Ectodermal cell (in vitro differentiated cells): ENCODE data around the gene RPTOR.

Experiments used
- H3K27ac ChIP-seq: 2 replicates; pipeline ENCODE4 v1.7.0; 2013; ENCODE audit warnings: mild to moderate bottlenecking, low read depth, low read length; ENCODE audit not compliant: insufficient read depth, poor library complexity, severe bottlenecking
- H3K27me3 ChIP-seq: 2 replicates; pipeline ENCODE4 v1.7.0; 2013; ENCODE audit warnings: mild to moderate bottlenecking, low read length; ENCODE audit not compliant: insufficient read depth, control insufficient read depth, poor library complexity, severe bottlenecking
- H3K36me3 ChIP-seq: one replicate; pipeline ENCODE4 v1.7.0; 2013; ENCODE audit warnings: low read length; ENCODE audit not compliant: control insufficient read depth, insufficient read depth
- H3K4me1 ChIP-seq: one replicate; pipeline ENCODE4 v1.7.0; 2013; ENCODE audit warnings: low read length; ENCODE audit not compliant: control insufficient read depth, insufficient read depth
- H3K4me3 ChIP-seq: 2 replicates; pipeline ENCODE4 v1.7.0; 2013; ENCODE audit warnings: low read depth, low read length, control low read depth; ENCODE audit not compliant: insufficient read depth
- H3K9me3 ChIP-seq: 2 replicates; pipeline ENCODE4 v1.7.0; 2013; ENCODE audit warnings: mild to moderate bottlenecking, low read length, moderate library complexity; ENCODE audit not compliant: control insufficient read depth
- WGBS, 2 experiments: methylation state at CpG; one replicate each; pipeline ENCODE4 v1.1.7; 2013; ENCODE audit warnings: missing lambda C conversion rate in 2 of 2; 5-methylcytosine and 5-hydroxymethylcytosine counted together

RPTOR gene

DNA sequence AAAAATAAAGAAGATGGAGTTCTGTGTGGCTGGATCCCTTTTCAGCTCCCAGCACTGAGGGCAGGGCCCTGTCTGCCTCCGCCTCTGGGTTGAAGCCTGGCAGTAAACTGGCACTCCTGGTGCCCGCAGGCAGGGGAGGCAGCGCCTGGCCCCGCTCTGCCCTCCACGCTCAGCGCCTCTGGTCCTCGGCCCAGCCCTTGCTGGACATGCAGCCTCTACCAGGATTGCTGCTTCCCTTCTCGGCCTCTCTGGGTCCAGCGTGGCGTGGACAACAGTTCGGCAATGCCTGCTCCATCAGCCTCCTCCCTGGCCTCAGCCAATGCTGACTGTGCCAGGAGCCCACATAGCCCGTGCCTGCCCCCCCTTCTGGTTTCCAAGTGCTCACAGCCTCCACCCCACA lies 362.6 kb downstream of the RPTOR start:
- Histone ChIP-seq H3K27me3 (no peaks in the 10 kb centered on the region), H3K27ac (no peak overlapping the region), H3K9me3 (no peaks in the 10 kb centered on the region), H3K4me1 (peaks cover 10% of the 10 kb centered on the region), H3K4me3 (no peak overlapping the region), H3K36me3 (peaks cover 2% of the 10 kb centered on the region)
- WGBS, 2 experiments = 95 to 97% methylated on average over 12 of the region's 12 CpGs

DNA sequence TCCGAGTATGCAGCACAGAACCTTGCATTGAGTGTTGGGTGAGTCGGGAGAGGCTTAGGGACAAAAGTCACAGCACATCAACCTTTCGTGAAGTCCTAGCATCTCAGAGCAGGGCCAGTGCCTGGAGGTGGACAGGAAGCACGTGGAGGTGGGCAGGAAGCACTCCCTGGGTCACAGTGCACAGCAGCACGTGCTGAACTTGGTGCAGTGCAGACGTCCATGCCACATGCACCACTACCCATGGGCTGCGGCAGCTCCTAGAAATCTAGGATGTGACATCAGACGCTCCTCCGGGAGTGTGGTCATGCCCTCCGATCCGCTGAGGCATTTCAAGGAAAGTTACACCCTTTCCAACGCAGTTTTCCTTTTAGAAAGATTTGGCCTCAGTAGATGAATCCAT lies 363.6 kb downstream of the RPTOR start:
- no peak overlapping the region for H3K4me3 ChIP-seq
- H3K4me1 ChIP-seq = peaks cover 10% of the 10 kb centered on the region
- no peak overlapping the region for H3K27ac ChIP-seq
- no peaks in the 10 kb centered on the region for H3K9me3 ChIP-seq
- 93 to 96% methylated on average over 12 of the region's 12 CpGs for WGBS, 2 experiments
- no peaks in the 10 kb centered on the region for H3K27me3 ChIP-seq
- peaks cover 2% of the 10 kb centered on the region for H3K36me3 ChIP-seq

- H3K9me3 ChIP-seq = peaks cover 1% of the 10 kb centered on the region
- no peaks in the 10 kb centered on the region for H3K27me3 ChIP-seq
- 94 to 97% methylated on average over 13 of the region's 13 CpGs for WGBS, 2 experiments
- H3K4me3 ChIP-seq = no peak overlapping the region
- H3K27ac ChIP-seq = no peak overlapping the region
- peaks cover 10% of the 10 kb centered on the region for H3K4me1 ChIP-seq
- H3K36me3 ChIP-seq = peaks cover 4% of the 10 kb centered on the region
Measured at GRCh38 chr17:80908776-80909175, 364.1 kb downstream of the RPTOR start.

GRCh38 chr17:80909635-80910034 lies 365.0 kb downstream of the RPTOR start:
- H3K27ac ChIP-seq = no peak overlapping the region
- peaks cover 2% of the 10 kb centered on the region for H3K4me1 ChIP-seq
- H3K36me3 ChIP-seq = peaks cover 10% of the 10 kb centered on the region
- H3K4me3 ChIP-seq = no peak overlapping the region
- no peaks in the 10 kb centered on the region for H3K27me3 ChIP-seq
- WGBS, 2 experiments = 72 to 75% methylated on average over 2 of the region's 2 CpGs
- peaks cover 3% of the 10 kb centered on the region for H3K9me3 ChIP-seq

- no peak overlapping the region for H3K4me3 ChIP-seq
- peaks cover 10% of the 10 kb centered on the region for H3K36me3 ChIP-seq
- H3K9me3 ChIP-seq = peaks cover 3% of the 10 kb centered on the region
- 88 to 93% methylated on average over 5 of the region's 5 CpGs for WGBS, 2 experiments
- H3K27me3 ChIP-seq = no peaks in the 10 kb centered on the region
- H3K27ac ChIP-seq = no peak overlapping the region
- H3K4me1 ChIP-seq = no peaks in the 10 kb centered on the region
Measured at GRCh38 chr17:80910043-80910442, 365.4 kb downstream of the RPTOR start.

GRCh38 chr17:80912476-80912875 lies 367.8 kb downstream of the RPTOR start:
- WGBS, 2 experiments = 96% methylated on average over 15 of the region's 15 CpGs
- no peaks in the 10 kb centered on the region for H3K4me1 ChIP-seq
- no peak overlapping the region for H3K4me3 ChIP-seq
- no peak overlapping the region for H3K27ac ChIP-seq
- no peaks in the 10 kb centered on the region for H3K27me3 ChIP-seq
- H3K36me3 ChIP-seq = peaks cover 10% of the 10 kb centered on the region
- peaks cover 3% of the 10 kb centered on the region for H3K9me3 ChIP-seq

DNA sequence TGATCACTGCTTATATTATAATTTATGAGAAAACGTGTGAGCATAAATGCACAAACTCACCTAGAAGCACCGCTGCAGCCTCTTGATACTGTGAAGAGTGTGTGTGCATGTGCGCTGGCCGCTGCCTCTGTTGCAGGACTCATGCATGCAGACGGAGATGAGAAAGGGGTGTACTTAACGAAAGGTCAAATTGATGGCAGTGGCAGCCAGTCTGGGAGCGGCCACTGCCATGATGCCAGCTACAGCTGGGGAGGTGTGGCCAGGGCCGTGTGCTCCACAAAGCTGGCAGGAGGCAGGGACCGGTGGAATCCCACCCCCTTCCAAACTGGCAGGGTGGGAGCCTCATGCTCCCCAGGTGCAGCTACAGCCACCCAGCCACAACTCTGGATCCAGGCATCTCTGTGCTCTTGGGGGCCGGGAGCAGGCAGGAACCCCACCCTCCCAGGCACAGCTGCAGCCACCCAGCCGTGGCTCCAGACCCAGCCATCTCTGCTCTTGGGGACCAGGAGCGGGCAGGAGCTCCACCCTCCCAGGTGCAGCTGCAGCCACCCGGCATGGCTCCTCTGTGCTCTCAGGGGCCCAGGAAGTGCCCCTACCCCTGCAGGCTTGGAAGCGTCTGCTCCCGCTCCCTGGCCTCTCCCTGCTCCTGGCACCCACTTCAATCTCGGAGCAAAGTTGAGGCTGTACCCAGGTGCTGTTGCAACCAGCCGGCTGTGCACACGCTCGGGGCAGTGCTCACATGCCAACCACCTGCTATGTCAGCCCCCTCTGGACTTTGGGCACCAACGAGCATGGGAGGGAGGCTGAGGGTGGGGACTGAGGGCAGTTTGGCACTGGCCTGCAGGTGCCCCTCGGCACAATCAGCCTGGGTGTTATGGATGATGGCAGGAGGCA lies 369.5 kb downstream of the RPTOR start:
- no peaks in the 10 kb centered on the region for H3K27me3 ChIP-seq
- 87% methylated on average over 21 of the region's 21 CpGs for WGBS, 2 experiments
- no peaks in the 10 kb centered on the region for H3K4me1 ChIP-seq
- H3K9me3 ChIP-seq = peaks cover 3% of the 10 kb centered on the region
- no peak overlapping the region for H3K4me3 ChIP-seq
- H3K27ac ChIP-seq = no peak overlapping the region
- H3K36me3 ChIP-seq = peaks cover 10% of the 10 kb centered on the region

GRCh38 chr17:80916246-80916645 lies 371.6 kb downstream of the RPTOR start:
- Histone ChIP-seq H3K36me3 (peaks cover 9% of the 10 kb centered on the region), H3K27me3 (no peaks in the 10 kb centered on the region), H3K4me1 (no peaks in the 10 kb centered on the region), H3K9me3 (peaks cover 3% of the 10 kb centered on the region), H3K4me3 (no peak overlapping the region), H3K27ac (no peak overlapping the region)
- 96% methylated on average over 8 of the region's 8 CpGs for WGBS, 2 experiments

DNA sequence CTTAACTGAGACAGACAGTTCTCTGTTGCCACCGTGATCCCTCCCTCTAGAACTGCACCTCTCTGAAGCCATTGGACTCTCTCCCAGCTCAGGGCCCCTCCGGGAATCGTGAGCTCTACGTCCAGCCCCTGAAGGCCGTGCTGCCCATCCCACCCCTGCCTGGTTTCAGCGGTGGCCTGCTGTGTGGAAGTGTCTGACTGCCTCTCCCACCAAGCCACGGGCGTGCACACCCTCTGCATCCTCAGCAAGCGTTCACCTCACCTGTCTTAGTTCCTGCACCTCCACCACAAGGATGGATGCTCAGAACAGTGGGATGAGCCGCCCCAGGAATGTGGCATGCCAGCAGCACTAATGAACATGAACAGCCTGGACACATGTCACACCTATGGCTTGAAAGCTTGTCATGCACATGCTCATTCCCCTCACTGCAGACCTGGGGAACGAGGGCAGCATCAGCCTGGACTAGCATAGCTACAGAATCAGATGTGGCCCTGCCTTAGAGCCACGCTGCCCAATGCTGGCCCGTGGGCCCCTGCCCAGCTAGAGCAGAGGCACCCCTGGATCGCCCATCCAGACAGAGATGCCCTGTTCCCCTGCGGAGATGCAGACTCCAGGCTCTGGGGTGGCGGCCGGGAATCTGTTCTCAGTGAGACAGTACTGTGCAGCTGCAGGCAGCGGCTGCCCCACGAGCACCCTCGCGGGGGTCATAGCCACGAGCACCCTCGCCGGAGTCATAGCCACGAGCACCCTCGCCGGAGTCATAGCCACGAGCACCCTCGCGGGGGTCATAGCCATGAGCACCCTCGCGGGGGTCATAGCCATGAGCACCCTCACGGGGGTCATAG lies 373.3 kb downstream of the RPTOR start:
- no peak overlapping the region for H3K4me3 ChIP-seq

DNA sequence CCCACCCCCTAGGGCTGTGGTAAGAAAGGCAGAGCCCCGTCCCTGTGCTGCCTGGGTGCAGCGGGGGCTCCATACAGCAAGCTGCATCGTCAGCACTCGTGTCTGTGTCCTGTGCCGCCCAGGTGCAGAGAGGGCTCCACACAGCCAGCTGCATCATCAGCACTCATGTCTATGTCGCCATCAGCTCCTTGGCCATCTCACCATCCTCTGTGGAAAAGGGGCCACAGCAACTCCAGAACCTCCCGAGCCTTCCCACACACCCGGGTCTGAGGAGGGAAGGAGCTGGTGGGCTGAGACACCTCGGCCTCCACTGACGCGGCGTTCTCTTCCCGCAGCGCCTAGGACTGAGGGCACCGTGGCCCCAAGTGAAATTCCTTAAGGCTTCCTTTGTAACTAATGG lies 374.1 kb downstream of the RPTOR start:
- 95 to 96% methylated on average over 15 of the region's 15 CpGs for WGBS, 2 experiments
- H3K4me1 ChIP-seq = no peaks in the 10 kb centered on the region
- H3K27ac ChIP-seq = no peak overlapping the region
- peaks cover 6% of the 10 kb centered on the region for H3K36me3 ChIP-seq
- H3K9me3 ChIP-seq = peaks cover 2% of the 10 kb centered on the region
- no peak overlapping the region for H3K4me3 ChIP-seq
- H3K27me3 ChIP-seq = no peaks in the 10 kb centered on the region

More for the DNA sequence above, 373.3 kb downstream of the RPTOR start:
- Histone ChIP-seq H3K27ac (no peak overlapping the region), H3K9me3 (peaks cover 3% of the 10 kb centered on the region), H3K27me3 (no peaks in the 10 kb centered on the region), H3K4me1 (no peaks in the 10 kb centered on the region), H3K36me3 (peaks cover 7% of the 10 kb centered on the region)
- 95 to 96% methylated on average over 33 of the region's 33 CpGs for WGBS, 2 experiments
